ENCODE results near the gene BCAS4.

DNA sequence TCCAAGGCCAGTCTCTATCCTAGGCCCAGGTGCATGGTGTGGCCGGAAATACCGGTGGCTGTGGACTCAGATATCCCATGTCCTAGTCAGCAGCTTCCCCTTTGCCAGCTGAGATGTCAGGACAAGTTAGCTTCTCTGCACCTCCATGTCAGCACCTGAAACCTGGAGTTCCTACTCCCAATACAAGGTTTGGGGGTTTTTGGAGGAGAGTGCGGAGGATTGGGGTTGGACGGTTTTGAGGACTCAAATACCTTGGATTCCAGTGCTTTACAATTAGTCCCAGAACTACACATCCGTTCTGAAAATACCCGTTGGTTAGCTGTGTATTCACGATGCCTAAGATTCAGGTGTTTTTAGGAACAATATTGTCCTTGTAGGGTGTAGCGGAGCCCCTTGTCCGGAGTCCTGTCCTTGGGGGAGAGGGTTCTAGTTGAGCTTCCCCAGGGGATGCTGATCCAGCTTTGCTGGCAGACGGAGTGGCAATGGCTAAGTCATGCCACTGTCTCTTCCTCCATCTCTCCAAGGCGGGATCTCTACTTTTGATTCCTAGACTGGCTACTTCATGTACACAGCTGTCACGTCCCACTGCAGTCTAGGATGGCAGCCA lies 91.4 kb downstream of the BCAS4 start:
- TF ChIP-seq, protein P1, sequence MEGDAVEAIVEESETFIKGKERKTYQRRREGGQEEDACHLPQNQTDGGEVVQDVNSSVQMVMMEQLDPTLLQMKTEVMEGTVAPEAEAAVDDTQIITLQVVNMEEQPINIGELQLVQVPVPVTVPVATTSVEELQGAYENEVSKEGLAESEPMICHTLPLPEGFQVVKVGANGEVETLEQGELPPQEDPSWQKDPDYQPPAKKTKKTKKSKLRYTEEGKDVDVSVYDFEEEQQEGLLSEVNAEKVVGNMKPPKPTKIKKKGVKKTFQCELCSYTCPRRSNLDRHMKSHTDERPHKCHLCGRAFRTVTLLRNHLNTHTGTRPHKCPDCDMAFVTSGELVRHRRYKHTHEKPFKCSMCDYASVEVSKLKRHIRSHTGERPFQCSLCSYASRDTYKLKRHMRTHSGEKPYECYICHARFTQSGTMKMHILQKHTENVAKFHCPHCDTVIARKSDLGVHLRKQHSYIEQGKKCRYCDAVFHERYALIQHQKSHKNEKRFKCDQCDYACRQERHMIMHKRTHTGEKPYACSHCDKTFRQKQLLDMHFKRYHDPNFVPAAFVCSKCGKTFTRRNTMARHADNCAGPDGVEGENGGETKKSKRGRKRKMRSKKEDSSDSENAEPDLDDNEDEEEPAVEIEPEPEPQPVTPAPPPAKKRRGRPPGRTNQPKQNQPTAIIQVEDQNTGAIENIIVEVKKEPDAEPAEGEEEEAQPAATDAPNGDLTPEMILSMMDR (IDR thresholded peaks at IDR 0.05): no peak
- TF ChIP-seq POLR2A (IDR thresholded peaks at IDR 0.05): no peak

Data from right lobe of liver (tissue), 4 donors.